GM19438 (cell line): ENCODE results near the gene VPS13A.

Experiments used
- ATAC-seq: cut with Tn5 transposase; IDR thresholded peaks from one replicate; pipeline ENCODE4 v1.9.1; 2021; ENCODE audit warnings: low read depth; ENCODE audit not compliant: unreplicated experiment

The VPS13A gene

GRCh38 chr9:77177143-77177893 lies at the start of gene VPS13A:
VPS13A (plus strand) TSS chr9:77177534; CDS start chr9:77177705, 171 bp downstream.
- peak; percentile 84 for ATAC-seq

- ATAC-seq: no peak
Observed at GRCh38 chr9:77128125-77128789, 49.1 kb upstream of the VPS13A start.

GRCh38 chr9:77131399-77131798 lies 45.9 kb upstream of the VPS13A start:
- ATAC-seq: no peak

- ATAC-seq: no peak
Observed at GRCh38 chr9:77133011-77133410, 44.3 kb upstream of the VPS13A start.

GRCh38 chr9:77142366-77142765 lies 35.0 kb upstream of the VPS13A start:
- ATAC-seq: no peak

- no peak for ATAC-seq
Observed at GRCh38 chr9:77149879-77150278, 27.5 kb upstream of the VPS13A start.

- no peak for ATAC-seq
Observed at GRCh38 chr9:77152289-77152688, 25.0 kb upstream of the VPS13A start.

- ATAC-seq: no peak
Observed at GRCh38 chr9:77156646-77157371, 20.5 kb upstream of the VPS13A start.

- no peak for ATAC-seq
Observed at GRCh38 chr9:77158772-77159513, 18.4 kb upstream of the VPS13A start.

- no peak for ATAC-seq
Observed at GRCh38 chr9:77161191-77161590, 16.1 kb upstream of the VPS13A start.

- no peak for ATAC-seq
Observed at GRCh38 chr9:77161966-77162365, 15.4 kb upstream of the VPS13A start.

- ATAC-seq: no peak
Observed at GRCh38 chr9:77162366-77162765, 15.0 kb upstream of the VPS13A start.

- no peak for ATAC-seq
Observed at GRCh38 chr9:77163884-77164283, 13.4 kb upstream of the VPS13A start.

- no peak for ATAC-seq
Observed at GRCh38 chr9:77166193-77166592, 11.1 kb upstream of the VPS13A start.

- no peak for ATAC-seq
Observed at GRCh38 chr9:77170991-77171699, 6.2 kb upstream of the VPS13A start.

- ATAC-seq: no peak
Observed at GRCh38 chr9:77175151-77175550, 2.2 kb upstream of the VPS13A start.

GRCh38 chr9:77176106-77176505 lies 1.2 kb upstream of the VPS13A start:
- no peak for ATAC-seq

- no peak for ATAC-seq
Observed at GRCh38 chr9:77176686-77177142, 620 bp upstream of the VPS13A start.

GRCh38 chr9:77177894-77178794 lies 810 bp downstream of the VPS13A start:
- ATAC-seq: peak; percentile 15
